Osteoblast (primary cell): Measurements from ENCODE around the gene FXYD3. TPM values are rescaled to one million over a fixed set of nuclear protein-coding genes. Genes with fewer than 3 reads are reported as not detected.

ENCODE experiments used
- DNase-seq: peaks from one replicate; pipeline ENCODE4 v3.0.0; 2011; ENCODE audit warnings: low spot score, mixed read lengths; ENCODE audit not compliant: insufficient read length; ENCODE audit errors: missing footprints
- H2AFZ ChIP-seq: 2 replicates; pipeline ENCODE4 v1.6.0; 2011; ENCODE audit warnings: mild to moderate bottlenecking, low read length
- H3K27ac ChIP-seq: 2 replicates; pipeline ENCODE4 v1.5.1; 2011; ENCODE audit warnings: mild to moderate bottlenecking, low read depth, low read length, moderate library complexity
- H3K27me3 ChIP-seq: 2 replicates; pipeline ENCODE4 v1.6.0; 2012; ENCODE audit warnings: mild to moderate bottlenecking, control low read depth, inconsistent platforms, low read length, moderate library complexity; ENCODE audit not compliant: insufficient read depth
- H3K36me3 ChIP-seq: 2 replicates; pipeline ENCODE4 v1.5.1; 2011; ENCODE audit warnings: mild to moderate bottlenecking, low read length, control low read depth, moderate library complexity; ENCODE audit not compliant: insufficient read depth
- H3K4me1 ChIP-seq: 2 replicates; pipeline ENCODE4 v1.5.1; 2011; ENCODE audit warnings: mild to moderate bottlenecking, low read length, control low read depth, moderate library complexity; ENCODE audit not compliant: insufficient read depth
- H3K4me2 ChIP-seq: 2 replicates; pipeline ENCODE4 v1.6.0; 2011; ENCODE audit warnings: mild to moderate bottlenecking, low read length; ENCODE audit not compliant: insufficient read depth
- H3K4me3 ChIP-seq: fragments of 200-600 bp; sonication (generic); 3 replicates; pipeline ENCODE4 v1.5.1; 2012; ENCODE audit warnings: mild to moderate bottlenecking, low read length, inconsistent platforms; ENCODE audit not compliant: insufficient read depth
- H3K79me2 ChIP-seq: 2 replicates; pipeline ENCODE4 v1.6.0; 2012; ENCODE audit warnings: mild to moderate bottlenecking, low read length, control low read depth, inconsistent platforms; ENCODE audit not compliant: insufficient read depth
- H3K9me3 ChIP-seq: 2 replicates; pipeline ENCODE4 v1.5.1; 2011; ENCODE audit warnings: low read depth, low read length, control low read depth
- H4K20me1 ChIP-seq: 2 replicates; pipeline ENCODE4 v1.6.0; 2012; ENCODE audit warnings: mild to moderate bottlenecking, low read length, control low read depth; ENCODE audit not compliant: insufficient read depth
- CTCF ChIP-seq: IDR thresholded peaks from 2 replicates; pipeline ENCODE4 v1.5.1; 2011; ENCODE audit warnings: mild to moderate bottlenecking, low read depth, low read length, moderate library complexity; ENCODE audit errors: extremely low read depth
- total RNA-seq: library from RNA; depleted of rRNA; stranded (reverse); fragments of >200 nt; gene quantifications from 2 replicates; pipeline ENCODE4 v1.2.3, GENCODE V29; 2012

The FXYD3 gene
- total RNA-seq, 1 donor: not detected

- TF ChIP-seq CTCF: no peak
These were observed 45.2 kb downstream of the FXYD3 start for GRCh38 chr19:35160629-35161433.

GRCh38 chr19:35161434-35161743, 45.8 kb downstream of the FXYD3 start:
- Histone ChIP-seq H3K79me2 (peaks cover 4% of the 10 kb centered on the region), H3K4me1 (no peaks in the 10 kb centered on the region)
- peak; percentile 32 for DNase-seq

More at GRCh38 chr19:35160629-35161433, 45.2 kb downstream of the FXYD3 start:
- Histone ChIP-seq H4K20me1 (no peaks in the 10 kb centered on the region), H3K4me3 (no peak overlapping the region), H3K27me3 (no peaks in the 10 kb centered on the region), H3K36me3 (peaks cover 69% of the 10 kb centered on the region), H3K27ac (no peak overlapping the region), H3K79me2 (peaks cover 9% of the 10 kb centered on the region), H3K4me2 (no peak overlapping the region), H3K4me1 (no peaks in the 10 kb centered on the region), H2AFZ (no peak overlapping the region), H3K9me3 (peaks cover 10% of the 10 kb centered on the region)
- peak; percentile 5 for DNase-seq

GRCh38 chr19:35162471-35163326, 47.1 kb downstream of the FXYD3 start:
- Histone ChIP-seq H2AFZ (no peak overlapping the region), H3K27me3 (no peaks in the 10 kb centered on the region), H3K27ac (no peak overlapping the region), H3K4me1 (no peaks in the 10 kb centered on the region), H3K79me2 (no peaks in the 10 kb centered on the region), H4K20me1 (no peaks in the 10 kb centered on the region), H3K4me2 (no peak overlapping the region), H3K36me3 (peaks cover 78% of the 10 kb centered on the region), H3K9me3 (peaks cover 19% of the 10 kb centered on the region), H3K4me3 (no peak overlapping the region)
- peak; percentile 26 for DNase-seq
- no peak for TF ChIP-seq CTCF

More at GRCh38 chr19:35161434-35161743, 45.8 kb downstream of the FXYD3 start:
- Histone ChIP-seq H3K4me3 (no peak overlapping the region), H3K27me3 (no peaks in the 10 kb centered on the region), H3K36me3 (peaks cover 74% of the 10 kb centered on the region), H3K4me2 (no peak overlapping the region), H2AFZ (no peak overlapping the region), H3K9me3 (peaks cover 15% of the 10 kb centered on the region), H3K27ac (no peak overlapping the region), H4K20me1 (no peaks in the 10 kb centered on the region)
- no peak for TF ChIP-seq CTCF

GRCh38 chr19:35164418-35164817, 48.8 kb downstream of the FXYD3 start:
- Histone ChIP-seq H3K4me3 (no peak overlapping the region), H3K27me3 (no peaks in the 10 kb centered on the region), H2AFZ (no peak overlapping the region), H3K27ac (no peak overlapping the region), H3K4me1 (no peaks in the 10 kb centered on the region), H3K9me3 (peaks cover 19% of the 10 kb centered on the region), H3K79me2 (no peaks in the 10 kb centered on the region), H4K20me1 (no peaks in the 10 kb centered on the region), H3K36me3 (peaks cover 65% of the 10 kb centered on the region), H3K4me2 (no peak overlapping the region)
- no peak for TF ChIP-seq CTCF
- peak; percentile 10 for DNase-seq
